Stimulated activated CD4-positive, alpha-beta T cell treated with anti-CD3 and anti-CD28 coated beads, Interleukin-12 subunit alpha, Interleukin-12 subunit beta, amount 100 ng/mL, for 48 hours (primary cell): ENCODE measurements around the gene C1QL2.
A peak's percentile ranks its signal among the peaks of the same experiment; 100 is the strongest.

Experiments used
- DNase-seq, 3 donors: peaks; one replicate each; pipeline ENCODE4 v3.0.0-alpha.2; 2020; ENCODE audit warnings: low read depth in 2 of 3, low spot score in 1 of 3

Gene C1QL2

GRCh38 chr2:119109866-119110265, 48.7 kb downstream of the C1QL2 start:
- DNase-seq, result no peak

GRCh38 chr2:119108186-119108585, 50.4 kb downstream of the C1QL2 start:
- no peak for DNase-seq

DNA sequence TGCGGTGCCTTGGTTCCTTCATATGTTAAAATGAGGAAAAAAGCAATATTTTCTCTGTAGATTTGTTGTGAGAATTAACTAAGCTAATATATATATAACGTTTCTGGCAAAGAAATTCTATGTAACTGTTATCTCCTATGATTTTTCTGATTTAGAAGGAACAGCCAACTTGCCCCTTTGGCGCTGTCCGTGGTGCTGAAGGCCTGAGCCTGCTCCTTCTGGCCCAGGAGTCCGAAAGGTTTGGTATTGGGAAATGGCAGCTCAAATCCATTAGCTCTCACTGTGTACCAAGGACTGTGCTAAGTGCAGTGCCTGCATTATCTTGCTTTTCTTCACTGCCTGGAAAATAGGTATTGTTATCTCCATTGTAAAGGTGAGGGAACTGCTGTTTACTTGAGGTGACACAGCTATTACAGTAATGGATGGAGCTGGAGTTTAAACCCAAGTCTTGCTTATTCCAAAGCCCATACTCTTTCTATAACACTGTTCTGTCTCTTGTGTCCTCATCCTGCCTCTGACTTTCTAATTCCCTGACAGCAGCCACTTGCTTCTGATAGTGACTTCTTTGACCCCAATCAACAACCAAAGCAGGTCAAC, 52.2 kb downstream of the C1QL2 start:
- peak in 2 of 3 donors; percentile 8 to 16 for DNase-seq
